HG03196 (cell line): ENCODE measurements around the gene EFNA4.

Experiments used
- ATAC-seq: cut with Tn5 transposase; IDR thresholded peaks from one replicate; pipeline ENCODE4 v1.9.1; 2021; ENCODE audit not compliant: unreplicated experiment

Gene EFNA4, protein sequence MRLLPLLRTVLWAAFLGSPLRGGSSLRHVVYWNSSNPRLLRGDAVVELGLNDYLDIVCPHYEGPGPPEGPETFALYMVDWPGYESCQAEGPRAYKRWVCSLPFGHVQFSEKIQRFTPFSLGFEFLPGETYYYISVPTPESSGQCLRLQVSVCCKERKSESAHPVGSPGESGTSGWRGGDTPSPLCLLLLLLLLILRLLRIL

DNA sequence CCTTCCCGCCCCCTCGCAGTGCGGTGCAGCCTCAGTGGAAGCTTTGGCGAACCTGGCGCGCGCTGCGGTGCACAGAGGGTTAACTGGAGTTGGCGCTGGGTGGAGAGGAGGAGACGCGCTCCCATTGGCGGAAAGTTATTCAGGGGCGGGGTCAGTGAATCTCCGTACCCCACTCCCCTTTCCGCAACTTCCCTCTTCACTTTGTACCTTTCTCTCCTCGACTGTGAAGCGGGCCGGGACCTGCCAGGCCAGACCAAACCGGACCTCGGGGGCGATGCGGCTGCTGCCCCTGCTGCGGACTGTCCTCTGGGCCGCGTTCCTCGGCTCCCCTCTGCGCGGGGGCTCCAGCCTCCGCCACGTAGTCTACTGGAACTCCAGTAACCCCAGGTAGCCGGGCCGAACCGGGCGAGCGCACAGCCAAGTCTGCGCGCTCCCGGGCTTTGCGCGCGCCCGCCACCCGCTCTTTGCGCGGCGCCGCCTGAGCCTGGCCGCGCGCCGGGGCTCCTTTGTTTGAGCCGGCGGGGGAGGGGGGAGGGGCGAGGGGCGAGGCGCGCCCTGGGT, at the start of gene EFNA4:
Gene EFNA4 (plus strand): TSS at position 191 of the 561 bp plus-strand sequence. CDS start 84 bp downstream, at position 275.
- ATAC-seq, result peak; percentile 49

- ATAC-seq, result no peak
Observed at GRCh38 chr1:155014709-155015508, 48.6 kb upstream of the EFNA4 start.

GRCh38 chr1:155015527-155016230, 47.9 kb upstream of the EFNA4 start:
- ATAC-seq, result no peak

GRCh38 chr1:155016231-155016831, 47.2 kb upstream of the EFNA4 start:
- ATAC-seq, result no peak

GRCh38 chr1:155017041-155017945, 46.2 kb upstream of the EFNA4 start:
- ATAC-seq, result peak; percentile 63

DNA sequence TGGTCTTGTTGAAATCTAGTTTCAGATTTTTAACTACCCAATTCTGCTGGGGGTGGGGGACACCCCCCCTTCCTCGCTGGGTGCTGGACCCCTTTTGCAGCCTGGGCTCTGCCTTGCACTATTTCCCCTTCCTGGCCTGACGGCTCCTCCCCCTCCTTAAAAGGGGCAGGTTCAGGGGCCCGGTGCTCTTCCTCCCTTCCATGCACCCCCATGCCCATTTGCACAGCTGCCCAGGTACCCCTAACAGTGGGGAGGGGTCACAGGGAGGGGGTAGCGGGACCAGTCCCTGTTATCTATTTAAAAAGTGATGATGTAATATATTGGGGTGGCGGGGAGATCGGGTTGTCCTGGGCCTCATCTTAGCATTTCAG, 45.6 kb upstream of the EFNA4 start:
- no peak for ATAC-seq

DNA sequence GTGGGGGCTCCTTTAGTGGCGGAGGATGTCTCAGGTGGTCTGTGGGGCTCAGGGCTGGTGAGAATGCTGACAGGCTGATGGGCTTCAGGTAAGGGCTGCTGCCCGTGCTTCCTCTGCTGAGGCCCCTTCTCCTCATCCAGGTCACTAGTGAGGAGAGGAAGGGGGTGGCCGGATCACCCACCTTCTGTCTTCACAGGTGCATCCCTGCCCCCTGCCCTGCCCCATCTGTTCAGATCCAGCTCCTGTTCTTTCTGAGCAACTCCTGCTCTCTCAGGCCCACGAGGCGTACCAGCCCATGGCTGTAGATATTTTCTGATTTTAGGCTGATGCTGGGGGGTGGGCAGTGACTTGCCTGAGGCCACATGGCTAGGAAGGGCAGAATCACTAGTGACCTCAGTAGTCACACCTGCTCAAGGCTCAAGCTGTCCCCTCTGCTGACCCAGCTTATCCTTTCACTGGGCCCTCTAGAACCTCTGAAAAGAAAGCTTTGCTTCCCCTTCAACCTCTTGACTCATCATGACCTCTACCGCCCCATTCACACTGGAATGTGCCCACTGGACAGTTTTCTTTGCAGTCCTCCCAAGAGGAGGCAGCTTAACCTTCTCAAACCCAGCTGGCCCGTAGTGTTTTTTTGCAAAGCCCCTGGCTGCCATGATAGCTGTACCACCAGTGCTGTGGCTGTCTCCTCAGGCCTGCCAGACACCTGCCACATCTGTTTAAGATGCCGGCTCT, 44.8 kb upstream of the EFNA4 start:
- no peak for ATAC-seq

GRCh38 chr1:155019377-155020245, 43.9 kb upstream of the EFNA4 start:
- ATAC-seq, result no peak

- ATAC-seq, result no peak
Observed at GRCh38 chr1:155022136-155022926, 41.2 kb upstream of the EFNA4 start.

DNA sequence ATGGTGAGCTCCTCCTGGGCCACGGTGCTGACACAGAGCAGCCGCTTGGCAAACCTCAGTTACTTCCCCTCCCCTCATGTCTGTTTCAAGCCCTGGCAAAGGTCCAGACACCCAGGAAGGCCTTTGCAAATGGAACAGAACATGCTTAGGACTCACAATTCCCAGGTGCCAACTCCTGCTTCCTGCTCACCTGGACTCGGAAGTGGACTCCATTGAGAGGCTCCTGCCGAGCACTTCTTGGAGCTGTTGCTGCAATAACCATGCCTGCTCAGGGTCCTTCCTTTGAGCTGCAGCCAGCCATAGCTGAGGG, 40.7 kb upstream of the EFNA4 start:
- no peak for ATAC-seq

DNA sequence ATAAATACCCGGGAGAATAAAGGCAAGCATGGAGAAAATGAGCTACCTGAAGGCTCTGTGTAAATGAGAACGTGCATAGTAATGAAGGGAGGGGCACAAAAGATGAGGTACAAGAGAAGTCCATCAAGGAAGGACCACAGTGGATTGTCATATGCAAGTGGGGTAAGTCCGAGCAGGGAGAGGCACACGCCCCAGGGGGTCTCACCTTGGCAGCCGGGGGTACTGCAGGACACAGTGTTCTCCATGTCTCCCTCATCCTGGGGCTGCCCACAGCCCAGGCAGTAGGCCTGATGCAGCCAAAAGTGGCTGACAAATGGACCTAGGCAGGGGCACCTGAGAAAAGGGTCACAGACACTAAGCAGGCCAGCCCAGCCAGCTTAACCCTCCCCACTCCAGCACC, 39.9 kb upstream of the EFNA4 start:
- no peak for ATAC-seq

GRCh38 chr1:155024315-155024714, 39.2 kb upstream of the EFNA4 start:
- no peak for ATAC-seq

- no peak for ATAC-seq
Observed at GRCh38 chr1:155026154-155026553, 37.4 kb upstream of the EFNA4 start.

- ATAC-seq, result no peak
Observed at GRCh38 chr1:155026588-155026987, 37.0 kb upstream of the EFNA4 start.

GRCh38 chr1:155029513-155030242, 33.9 kb upstream of the EFNA4 start:
- ATAC-seq, result no peak

DNA sequence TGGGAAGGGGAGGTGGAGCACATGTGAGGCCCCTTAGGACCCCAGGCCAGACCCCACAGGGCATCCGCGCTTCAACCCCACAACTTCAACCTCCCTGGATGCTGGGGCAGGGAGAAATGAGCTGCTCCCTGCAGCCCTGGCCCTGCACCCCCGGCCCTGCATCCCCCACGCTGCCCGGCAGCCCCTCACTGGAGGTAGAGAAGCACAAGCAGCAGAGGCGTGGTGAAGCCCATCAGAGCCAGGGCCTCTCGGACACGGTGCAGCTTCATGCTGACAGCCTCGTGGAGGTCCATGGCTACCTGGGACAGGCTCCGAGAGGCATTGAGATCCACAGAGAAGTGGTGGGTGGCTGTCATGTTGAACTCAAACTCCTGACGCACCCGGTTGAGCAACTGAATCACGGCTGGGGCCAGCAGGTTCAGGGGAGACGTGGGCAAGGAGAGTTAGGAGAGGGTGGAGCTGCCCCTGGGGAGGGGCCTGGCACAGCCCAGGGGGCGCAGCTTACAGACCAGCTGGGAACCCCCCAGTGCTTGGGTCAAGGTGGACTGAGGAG, 33.2 kb upstream of the EFNA4 start:
- no peak for ATAC-seq

DNA sequence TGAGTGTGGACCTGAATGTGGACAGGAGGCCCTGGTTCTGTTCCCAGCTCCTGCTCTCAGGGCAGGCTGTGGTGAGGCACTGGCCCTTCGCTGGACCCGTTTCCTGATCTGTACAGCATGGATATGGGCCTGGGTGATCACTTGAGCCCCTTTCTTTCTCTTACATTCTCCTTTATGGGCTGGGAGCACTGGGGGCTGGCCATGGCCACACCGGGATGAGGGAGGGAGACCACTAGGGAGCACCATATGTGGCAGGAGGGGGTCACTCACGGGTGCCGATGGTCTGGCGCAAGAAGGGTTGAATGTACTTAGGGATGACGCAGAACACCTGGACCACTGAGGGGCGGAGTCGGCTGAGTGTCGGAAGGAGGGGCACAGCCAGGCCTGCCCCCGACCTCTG, 32.6 kb upstream of the EFNA4 start:
- ATAC-seq, result no peak
